ENCODE results near the gene IFT27.
A peak's percentile ranks its signal among the peaks of the same experiment; 100 is the strongest.
"Not testable (repeated sequence)": the region's sequence is repeated elsewhere in the genome, so short reads cannot be mapped to it uniquely, and the experiment has no call there.

IFT27 gene

DNA sequence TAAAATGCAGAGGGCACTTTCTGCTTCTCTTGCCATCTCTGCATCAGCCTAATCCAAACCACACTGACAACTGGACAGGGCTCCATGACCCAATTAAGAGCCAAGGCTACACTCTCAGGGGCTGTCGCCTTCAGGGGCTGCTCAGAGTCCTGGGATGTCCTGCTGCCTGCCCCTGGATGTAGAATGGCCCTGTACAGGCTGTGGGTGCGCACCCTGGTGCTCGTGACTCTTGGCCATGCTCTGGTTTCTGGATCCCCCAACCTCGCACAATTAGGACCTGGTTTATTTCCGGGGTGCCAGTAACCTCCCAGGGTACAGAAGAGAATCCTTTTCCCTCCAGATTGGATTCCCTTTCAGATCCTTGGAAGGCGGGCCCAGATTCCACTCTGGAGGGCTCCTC lies 11.3 kb downstream of the IFT27 start:
- DNase-seq, result no peak

DNA sequence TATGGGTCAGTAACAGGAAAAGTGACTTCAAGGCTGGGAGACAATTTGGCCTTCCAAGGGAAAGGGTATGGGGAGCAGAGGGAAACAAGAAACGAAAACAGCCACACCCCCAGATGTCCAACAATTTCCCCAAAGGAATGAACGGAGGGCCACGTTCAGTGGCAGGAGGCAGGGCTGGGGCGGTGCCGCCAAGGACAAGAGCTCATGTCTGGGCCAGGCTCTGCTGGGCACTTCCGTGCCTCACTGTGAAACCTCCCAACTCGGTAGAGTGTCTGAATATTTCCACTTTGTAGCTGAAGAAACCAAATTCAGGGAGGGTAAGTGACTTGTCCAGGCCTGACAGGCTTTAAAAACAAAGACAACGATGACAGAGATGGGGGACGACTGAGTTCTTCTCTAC lies 11.9 kb downstream of the IFT27 start:
- no peak for DNase-seq

DNA sequence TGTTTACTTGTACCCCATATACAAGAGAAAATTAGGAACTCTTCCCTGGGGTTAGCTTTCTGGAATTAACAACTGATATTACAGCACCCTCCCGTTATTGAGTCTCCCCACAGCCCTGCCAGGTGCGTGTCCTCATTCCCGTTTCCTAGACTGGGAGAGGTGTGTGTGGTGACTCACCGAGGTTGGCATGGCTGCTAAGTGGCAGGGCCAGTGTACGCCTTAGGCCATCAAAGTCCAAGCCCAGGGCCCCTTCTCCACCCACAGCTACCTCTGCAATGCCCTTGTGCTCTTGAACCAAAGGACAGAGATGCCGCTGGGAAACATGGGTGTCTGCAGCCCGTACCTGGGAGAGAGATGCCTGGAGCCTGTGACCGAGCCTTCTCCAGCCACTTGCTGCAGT lies 12.3 kb downstream of the IFT27 start:
- no peak for DNase-seq

DNA sequence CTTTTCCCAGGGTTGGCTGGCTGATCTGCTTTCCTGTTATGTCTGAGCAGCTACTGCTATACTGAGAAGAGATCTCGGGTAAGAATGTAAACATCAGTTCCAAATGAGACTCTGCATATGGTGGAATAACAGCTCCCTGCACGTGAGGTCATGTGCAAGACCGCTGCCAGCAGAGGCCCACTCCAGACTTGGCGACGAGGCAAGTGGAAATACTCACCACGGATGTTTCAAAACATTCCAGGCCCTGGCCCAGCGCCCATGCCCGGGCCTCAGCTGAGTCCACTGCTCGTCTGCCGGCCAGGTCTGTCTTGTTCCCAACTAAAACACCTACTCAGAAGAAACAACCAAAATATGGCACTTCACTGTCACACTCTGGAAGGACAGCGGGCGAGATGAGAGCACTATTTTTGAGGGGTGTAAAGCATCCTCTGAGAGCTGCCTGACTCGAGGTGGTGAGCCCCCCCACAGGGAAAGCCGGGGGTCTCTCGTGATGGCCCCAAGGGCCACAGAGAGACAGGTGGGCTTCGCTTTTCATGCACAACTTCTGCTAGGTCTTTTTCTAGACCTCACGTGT lies 13.1 kb downstream of the IFT27 start:
- no peak for DNase-seq

DNA sequence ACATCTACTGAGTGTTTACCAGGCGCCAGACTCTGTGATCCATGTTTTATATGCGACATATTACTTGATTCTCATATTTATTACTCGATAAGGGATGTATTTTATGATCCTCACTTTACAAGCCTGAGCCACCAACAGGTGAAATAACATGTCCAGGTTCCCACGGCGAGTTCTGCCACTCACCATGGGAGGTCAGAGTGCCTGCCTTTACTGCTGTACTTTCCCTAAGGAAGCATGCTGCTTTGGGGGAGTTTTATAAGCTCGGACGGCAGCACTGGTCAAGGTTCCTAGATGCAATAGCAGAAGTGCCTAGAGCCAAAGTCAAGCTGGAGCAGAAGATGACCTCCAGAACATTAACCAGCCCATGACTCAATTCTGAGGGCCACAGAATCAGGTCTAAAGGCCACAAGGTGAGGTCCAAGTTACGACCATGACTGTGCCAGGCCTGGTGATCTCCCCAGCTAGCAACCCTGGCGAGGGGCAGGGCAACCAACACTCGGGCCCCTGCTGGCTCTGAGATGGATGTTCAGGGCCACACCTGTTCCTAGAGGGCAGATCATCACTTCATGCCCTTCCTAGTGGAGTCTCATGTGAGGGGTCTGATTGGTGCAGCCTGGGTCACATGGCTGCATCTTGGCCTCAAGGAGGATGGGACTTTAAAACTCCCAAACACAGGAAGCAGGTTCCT lies 14.2 kb downstream of the IFT27 start:
- no peak for DNase-seq

DNA sequence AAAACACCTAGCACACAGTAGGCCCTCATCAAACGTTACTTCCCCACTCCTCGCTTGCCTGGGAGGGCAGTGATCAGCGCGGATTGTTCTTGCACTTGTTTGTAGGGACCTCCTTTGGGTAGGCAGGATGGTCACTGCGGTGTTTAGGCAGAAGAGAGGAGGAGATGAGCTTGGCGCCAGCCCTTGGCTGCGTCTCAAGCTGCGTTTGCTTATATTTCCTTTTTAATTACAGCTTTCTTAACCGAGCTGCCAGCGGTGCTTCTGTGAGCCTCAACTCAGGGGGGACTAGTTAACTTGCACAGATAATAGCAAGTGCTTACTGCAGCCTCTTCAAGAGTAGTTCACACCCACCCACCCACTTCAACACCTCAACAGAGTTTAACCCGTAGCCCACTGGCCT lies 15.1 kb downstream of the IFT27 start:
- DNase-seq, result no peak

DNA sequence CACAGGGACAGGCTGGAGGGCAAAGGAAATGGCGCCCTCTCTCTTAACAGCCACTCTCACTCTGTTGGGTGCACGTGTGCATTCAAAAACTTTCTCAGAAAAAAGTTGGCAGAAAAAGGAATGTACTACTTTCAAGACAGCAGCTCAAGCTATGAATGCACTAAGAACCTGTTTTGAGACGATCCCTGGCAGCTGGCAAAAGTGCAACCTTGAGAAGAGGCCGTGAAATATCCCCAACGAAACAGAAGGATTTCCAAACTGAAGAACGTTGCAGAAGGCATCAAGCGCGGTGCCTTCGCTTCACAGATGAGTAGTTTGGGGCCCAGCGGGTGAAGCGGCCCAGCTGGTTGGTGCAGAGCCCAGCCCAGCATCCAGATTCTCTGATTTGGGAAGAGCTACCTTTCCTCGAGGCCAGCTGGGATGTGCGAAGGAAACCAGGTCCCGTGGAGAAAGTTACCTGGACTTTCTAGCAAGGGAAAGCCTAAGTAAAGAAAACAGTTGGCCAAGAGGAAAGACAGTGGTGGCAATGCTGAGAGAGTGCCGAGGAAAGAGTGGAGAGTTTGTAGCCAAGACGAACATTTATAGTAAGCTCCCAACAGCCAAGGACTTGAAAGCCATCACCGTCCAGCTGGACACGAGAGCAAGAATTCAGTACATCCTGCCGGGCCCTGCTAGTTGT lies 16.3 kb downstream of the IFT27 start:
- no peak for DNase-seq

DNA sequence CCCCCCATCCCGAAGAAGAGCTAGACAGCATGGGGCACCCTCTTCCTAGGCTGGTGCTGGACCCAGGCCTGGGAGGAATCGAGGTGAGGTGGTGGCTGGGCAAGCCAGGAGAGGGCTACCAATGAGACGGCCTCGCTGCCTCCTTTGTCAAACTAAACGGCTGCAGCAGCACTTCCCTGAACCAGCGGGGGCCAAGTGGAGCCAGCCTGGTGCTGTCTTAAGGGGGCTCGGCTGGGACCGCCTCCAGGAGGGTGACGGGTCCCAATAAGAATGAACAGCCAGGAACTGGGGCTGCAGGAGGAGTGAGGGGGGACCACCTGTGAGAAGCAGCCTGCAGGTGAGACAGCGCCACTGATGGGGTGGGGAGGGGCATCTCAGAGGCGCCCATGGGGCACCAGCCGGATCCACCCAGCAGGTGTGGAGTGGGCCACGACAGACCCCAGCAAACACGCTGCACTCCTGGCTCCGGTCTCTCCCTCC lies 17.1 kb downstream of the IFT27 start:
- no peak for DNase-seq

DNA sequence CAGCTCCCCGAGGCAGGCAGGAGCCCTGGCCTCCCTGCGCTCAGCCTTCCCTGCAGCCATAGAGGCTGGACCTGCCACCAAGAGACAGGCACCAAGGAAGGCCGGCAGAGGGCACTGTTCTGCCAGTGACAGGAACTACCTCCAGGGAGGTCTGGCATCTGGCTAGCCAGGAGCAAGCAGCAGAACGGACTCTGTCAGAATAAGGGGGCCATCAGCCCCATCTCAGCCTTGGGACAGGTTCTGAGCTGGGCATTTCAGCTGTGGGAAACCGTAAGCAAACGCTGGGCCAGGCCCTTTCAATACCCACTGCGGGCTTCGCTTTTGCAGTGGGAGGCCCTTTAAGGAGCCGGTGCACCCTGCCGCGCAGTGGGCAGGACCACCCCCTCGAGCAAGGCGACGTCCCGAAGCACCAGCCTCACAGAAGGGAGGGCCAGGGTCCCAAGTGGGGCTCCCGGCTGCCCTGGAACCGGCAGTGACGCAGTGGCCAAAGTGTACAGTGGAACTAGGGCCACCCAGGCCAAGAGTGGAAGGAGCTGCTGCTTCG lies 18.2 kb downstream of the IFT27 start:
- peak; percentile 71 for DNase-seq

DNA sequence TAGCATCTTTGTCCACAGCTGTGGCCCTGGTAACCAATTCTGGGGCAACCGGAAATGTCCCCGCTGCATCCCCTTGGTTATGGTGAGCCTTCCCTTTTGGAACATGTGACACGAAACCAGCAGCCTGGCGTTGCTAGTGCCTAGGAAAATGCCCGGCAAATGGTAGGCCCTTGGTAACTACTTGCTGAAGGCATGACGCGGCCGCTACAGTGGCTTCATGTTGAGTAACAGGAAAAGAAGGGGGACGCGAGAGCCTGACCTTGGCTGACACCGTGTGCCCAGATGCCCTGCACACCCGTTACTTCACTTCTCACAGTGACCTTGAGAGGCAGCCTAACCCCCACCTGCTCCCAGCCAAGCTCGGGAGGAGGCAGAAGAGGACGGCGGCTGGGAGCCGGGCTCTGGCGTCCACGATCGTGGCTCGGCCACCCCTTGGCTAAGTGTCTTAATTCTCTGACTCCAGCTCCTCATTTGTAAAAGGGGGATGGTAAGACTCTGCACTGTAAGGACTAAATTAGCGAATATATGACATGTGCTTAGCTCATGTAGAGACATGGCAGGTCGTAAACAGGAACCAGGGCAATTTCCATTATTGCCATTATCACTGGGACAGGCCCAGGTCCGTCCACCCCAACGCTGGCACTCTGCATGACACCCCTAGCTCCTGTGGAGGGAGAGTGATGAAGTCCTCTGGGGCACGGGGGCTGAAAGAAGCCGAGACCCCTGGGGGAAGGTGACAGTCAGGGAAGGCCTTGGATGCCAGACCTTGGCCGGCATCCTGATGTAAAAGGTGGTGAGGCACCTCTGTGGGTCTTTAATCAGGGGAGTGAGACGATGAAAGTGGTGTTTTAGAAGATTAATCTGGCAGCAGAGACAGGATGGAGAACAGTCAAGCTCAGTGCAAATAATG lies 18.9 kb downstream of the IFT27 start:
- DNase-seq, result no peak

DNA sequence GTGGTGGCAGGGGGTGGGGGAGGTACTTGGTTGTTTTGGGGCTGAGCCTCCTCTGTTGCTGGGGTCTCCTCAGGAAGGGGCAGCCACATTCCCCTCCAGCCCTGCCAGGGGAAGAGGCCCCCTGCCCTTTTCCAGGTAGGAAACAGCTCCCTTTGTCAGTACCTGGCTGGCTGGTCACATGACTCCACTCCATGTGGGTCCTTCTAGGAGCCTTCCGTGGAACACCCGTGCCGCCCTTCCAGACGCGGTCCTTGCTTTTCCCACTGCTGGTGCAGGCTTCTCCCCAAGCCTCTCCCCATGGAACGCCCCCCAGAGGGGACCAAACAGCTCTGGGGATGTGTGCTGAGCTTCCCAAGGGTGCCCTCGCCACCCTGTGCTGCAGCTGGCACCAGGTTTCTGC lies 19.9 kb downstream of the IFT27 start:
- no peak for DNase-seq

DNA sequence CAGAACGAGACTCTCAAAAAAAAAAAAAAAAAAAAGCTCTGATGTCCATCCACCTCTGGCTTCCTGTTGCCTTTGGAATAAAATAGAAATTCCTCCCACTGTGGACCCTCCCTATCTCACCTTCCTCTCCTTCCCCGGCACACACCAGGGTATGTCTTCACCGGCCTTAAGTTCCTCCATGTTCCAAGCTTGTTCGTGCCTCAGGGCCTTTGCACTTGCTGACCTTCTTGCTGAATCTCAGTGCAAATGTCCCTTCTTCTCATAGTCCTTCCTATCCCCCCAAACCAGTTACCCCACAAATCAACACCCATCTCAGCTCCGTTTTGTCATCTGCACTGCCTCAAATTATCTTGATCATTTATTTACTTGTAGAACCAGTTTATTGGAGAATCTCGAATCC lies 20.6 kb downstream of the IFT27 start:
- DNase-seq, result no peak

DNA sequence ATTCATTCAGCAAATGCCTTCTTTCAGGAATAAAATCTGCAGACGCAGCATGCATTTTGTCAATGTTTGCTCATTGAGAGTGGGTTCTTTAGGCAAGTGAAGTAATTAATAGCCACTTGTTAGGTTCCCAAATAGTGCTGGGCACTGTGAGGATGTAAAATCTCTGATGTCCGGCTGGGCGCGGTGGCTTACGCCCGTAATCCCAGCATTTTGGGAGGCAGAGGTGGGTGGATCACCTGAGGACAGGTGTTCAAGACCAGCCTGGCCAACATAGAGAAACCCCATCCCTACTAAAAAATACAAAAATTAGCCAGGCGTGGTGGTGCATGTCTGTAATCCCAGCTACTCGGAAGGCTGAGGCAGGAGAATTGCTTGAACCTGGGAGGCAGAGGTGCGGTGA lies 21.0 kb downstream of the IFT27 start:
- not testable (repeated sequence) for DNase-seq

DNA sequence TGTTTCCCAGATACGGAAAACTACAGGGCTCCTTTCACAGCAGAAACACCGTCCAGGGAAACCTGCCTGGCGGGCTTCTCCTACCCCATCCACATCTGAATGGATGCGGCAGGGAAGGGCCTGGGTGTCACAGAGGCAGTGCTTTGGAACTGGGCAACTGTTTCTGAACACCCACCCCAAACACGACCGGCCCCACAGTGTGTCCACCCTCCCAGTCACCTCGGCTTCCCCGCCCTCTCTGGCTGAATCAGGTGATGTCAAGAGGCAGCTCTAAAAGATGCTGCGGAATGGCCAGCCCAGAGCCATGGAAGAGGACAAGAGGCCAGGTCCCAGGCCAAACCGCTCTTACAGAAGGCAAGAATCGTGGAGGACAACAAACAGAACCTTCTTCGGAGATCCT lies 22.0 kb downstream of the IFT27 start:
- no peak for DNase-seq

DNA sequence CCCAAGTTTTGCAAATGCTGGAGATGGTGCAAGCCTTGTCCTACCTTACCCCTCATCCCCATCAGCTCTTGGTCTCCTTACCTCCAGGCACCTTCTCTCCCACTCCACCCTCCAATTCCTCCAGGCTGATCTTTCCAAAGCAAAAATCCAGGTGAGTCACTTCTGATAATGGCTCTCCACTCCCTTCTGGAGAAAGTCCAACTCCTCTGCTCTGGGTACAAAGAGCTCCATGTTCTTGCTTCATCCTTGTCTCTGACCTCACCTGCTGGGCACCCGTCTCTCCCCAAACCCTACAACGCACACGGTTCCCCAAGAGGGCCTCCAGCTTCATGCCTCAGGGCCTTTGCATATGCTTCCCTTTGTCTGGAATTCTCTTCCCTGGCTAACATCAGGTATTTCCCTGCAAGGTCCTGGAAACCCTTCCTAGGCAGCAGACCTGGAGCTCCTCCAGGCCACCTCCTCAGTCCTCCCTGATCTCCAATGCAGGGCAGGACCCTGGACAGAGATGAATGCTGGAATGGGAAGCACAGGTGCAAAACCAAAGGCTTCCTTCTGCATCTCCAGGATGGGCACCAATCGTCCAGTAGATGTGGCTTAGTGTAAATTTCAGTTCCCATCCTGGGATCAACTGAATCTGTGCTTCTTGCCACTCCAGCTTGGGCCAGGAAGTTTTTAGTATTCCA lies 22.7 kb downstream of the IFT27 start:
- no peak for DNase-seq

DNA sequence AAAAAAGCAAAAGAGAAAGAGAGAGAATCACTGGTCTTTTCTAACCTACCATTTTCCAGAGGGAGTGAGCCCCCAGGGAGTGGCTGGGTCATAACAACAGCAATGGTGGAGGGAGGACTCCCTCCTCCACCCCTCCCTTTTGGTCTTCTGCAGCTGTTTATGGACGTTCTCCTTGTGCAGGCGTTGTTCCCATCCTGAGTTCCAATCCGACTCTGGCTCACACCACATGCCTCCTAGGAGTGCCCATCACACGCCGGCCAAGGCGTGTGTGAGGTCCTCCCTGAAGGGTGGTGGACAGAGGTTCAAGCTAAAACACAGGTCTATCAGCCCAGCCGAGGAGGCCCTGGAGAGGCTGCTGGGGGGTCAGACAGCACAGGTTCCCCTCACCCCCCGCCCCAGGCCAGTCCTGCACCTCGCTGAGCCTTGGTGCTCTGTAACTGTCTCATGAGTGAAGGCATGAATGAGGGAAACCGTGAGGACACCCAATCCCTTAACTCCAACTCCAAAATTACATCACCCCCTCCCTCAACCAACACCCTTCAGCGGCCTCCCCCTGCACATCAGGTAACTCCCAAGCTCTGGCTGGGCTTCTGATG lies 29.4 kb downstream of the IFT27 start:
- no peak for DNase-seq

DNA sequence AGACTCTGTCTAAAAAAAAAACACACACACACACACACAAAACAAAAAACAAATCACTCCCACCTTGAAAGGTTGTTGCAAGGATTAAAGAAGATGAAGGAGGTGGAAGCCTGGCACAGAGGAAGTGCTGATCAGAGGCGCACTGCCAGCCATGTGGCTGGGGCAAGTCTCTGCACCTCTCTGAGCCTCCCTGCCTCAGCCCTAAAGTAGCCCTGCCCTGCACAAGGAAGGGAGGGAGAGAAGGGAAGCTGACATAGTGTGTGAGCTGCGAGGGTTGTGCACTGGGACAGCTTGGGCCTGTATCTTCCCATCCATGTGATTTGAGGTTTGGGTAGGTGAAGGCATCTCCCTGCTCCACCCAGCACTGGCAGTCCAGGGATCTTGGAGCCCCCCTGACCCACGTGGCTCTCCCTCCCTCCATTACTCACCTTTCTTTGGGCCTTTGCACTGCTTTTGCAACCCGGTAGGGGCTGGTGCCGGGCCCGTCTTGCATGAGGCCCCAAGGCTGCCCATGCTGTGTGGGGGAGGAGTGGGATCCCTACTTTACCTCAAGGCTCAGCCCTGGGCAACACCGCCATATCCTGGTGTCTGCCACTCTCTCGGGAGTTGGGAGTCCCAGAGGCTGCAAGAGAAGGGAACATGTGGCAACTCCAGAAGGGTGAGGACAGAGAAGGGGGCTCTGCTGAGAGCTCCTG lies 30.5 kb downstream of the IFT27 start:
- no peak for DNase-seq

DNA sequence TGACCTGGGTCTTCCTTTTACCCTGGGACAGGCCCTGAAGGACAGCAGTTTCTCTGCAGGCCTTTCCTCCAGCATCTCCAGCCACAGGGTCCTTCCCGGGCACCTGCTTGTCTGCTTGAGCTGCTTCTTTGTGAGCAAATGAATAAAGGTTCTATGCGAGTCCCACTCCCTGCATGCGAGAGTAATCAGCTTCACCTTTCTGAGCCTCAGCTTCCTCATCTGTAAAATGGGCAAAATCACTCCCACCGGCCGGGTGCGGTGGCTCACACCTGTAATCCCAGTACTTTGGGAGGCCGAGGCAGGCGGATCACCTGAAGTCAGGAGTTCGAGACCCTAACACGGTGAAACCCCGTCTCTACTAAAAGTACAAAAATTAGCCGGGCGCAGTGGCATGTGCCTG lies 31.1 kb downstream of the IFT27 start:
- DNase-seq, result no peak

DNA sequence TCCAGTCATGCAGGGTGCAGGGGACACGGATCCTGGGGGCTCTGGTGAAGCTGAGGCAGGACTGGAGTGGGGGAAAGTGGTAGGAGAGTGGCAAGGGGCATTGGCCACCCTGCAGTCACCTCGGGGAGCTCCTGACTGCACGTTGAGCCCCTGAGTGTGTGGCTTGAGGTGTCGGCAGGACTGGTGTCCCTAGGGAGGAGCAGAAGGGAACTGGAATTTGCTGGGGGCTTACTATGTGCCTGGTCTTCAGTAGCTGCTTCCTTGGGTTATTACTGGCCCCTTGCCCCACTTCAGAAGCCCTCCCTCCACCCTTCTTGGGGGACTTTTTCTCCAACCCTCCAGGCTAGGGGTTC lies 31.5 kb downstream of the IFT27 start:
- no peak for DNase-seq

DNA sequence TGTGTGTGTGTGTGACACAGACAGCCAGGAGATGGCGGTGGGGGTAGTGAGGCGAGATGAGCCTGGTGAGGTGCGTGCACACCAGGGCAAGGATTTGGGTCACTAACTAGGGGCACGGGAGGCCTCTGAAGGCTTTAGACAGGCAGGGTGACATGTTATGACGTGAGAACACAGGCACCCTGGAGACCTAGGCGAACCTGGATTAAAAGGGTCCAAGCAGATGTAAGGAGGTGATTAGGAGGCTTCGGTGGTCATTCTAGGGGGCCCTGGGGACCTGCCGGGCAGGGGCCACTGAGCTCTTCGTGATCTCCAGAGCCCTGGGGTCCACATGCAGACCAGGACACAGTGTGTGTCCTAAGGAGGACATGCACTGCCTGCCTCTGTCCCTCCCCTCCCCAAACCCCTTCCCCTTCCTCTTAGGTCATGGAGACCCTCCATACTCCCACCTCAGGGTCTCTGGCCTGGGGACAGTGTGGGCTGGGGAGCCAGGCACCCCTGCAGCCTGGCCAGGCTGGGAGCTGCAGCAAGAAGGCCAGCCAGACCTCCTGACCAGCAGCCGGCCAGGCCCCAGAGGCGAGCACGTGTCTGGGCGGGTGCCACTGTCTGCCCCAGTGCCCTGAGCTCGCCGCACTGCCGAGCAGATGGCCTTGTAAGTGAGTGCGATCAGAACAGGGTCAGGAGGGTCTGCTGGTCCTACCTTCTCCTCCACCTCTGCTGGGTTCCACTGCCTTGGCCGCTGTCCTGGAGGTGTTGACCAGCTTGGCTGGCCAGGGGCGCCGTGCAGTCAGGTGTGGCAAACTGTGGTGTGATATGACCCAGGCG lies 32.1 kb downstream of the IFT27 start:
- DNase-seq, result no peak

DNA sequence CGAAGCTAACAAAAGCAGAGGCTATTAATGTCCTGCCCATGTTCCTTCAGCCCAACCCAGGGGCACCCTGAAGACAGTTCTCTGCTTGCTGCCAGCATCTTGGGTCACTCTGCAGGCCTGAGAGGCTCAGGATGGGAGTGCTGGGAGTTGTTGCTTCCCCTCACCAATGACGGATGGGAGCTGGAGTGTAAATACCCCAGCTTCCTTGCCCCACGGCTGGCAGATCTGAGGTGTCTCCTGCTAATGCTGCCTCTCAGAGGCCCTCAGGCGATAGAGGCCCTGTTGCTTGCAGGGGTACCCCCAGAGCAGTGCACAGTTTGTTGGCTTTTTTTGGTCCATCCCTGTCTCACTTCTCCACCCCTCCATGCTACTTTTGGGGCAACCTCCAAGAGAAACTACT lies 32.9 kb downstream of the IFT27 start:
- DNase-seq, result no peak

Measured in stimulated activated naive CD4-positive, alpha-beta T cell treated with Interleukin-2 at 50 U/mL for 16 hours (primary cell).